IPS-11a (cell line): ENCODE results near the gene SMOC2.

ENCODE experiments used
- H3K4me3 ChIP-seq: one replicate; pipeline ENCODE4 v1.5.1; 2013; ENCODE audit warnings: low read depth, low read length, control low read depth

The SMOC2 gene

DNA sequence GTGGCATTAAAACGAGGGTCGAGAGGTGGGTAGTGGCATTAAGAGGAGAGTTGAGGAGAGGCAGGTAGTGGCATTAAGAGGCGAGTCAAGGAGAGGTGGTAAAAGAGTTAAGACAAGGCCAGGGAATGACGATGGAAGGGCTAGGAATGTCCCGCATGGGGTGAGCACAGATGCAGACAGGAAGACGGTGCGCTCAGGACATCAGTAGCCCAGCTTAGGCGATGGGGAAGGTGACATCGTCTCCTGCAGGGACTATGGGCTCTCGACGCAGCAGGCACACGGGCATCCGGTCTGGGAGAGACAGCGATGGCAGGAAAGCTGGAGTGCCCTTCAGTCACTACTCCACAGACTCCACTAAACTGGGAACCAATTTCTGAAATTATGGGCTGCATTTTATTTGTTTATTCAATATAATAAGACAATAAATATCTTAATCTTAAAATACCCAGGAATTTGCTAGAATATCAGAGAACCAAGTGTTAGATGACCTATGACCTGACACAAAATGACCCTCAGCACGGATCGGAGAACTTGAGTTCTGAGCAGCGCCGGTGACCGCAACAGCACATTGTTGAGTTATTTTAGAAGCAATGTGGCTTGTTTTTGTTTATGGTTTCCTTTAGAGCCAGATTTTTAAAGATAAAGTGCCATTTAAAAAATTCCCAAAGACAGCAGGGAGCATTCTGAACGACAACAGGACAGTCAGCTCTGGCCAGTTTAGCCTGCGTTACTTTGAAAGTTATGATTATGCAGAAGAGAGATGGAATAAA, 177.7 kb downstream of the SMOC2 start:
- no peak overlapping the region for H3K4me3 ChIP-seq

DNA sequence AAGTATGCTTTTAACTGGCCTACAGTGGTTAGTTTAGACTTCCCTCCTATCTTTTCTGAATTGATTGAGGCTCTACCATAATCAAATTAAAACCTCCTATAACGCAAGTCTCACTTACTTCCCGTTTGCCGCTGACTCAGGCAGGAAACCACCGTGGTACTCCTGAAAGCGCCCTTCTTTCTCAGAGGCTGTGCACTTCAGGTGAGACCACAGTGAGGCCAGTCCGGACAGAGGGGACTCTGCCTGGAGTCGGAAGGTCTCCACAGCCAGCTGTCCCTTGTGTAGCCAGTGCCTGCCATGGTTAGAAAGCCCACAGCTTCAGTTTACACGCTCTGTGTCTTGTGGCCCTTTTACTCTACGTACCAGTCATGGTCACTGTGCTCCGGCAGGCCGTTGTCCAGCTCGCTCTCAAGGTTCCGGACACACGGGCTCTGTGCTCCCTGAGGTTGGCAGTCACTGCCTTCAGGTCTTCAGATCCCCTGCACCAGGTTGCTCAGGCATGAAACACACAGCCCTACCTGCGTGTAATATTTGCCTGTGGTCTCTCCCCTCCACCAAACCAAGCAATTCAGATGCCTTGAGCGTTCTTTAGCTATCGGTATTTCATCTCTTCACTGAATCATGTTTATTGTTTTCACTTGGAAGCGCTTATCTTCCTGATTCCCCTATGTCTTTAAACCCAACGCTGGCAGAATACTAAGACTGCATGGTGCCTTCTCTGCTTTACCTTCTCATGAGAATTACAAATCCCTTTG, 178.8 kb downstream of the SMOC2 start:
- H3K4me3 ChIP-seq: no peak overlapping the region

DNA sequence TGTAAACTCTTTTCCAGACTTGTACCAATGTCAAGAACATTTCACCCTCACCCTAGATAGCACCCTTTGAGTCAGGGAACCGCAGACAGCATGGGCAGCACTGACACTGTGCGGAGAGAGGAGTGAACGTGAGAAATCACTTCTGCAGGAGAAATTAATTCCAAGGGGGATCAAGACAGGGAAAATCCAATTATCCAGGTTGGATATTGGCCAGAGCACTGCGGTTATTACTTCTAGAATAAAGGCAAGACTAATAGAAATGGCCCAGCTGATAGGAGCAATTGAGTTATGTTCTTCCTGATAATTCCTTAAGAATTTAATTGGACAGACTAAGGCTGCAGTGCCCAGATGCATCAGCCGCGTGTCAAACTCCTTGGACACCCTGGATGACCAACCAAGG, 179.6 kb downstream of the SMOC2 start:
- H3K4me3 ChIP-seq: no peak overlapping the region

DNA sequence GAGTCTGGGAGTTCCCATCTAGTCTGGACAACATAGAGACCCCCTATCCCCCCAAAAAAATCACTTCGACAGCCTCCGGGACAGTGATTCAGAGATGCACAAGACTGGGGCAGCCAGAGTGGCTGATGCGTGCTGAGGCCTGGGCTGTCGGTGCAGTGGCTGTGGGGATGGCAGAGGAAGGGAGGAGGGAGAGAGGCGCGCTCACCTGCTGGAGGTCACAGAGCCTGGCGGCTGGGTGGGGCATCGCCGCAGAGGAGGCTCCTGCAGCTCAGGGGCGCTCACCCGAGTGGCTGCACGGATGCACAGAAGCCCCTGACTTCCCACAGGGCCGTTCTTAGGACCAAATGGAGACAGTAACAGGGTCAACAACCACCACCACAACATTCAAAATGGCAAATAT, 182.8 kb downstream of the SMOC2 start:
- H3K4me3 ChIP-seq: no peak overlapping the region

DNA sequence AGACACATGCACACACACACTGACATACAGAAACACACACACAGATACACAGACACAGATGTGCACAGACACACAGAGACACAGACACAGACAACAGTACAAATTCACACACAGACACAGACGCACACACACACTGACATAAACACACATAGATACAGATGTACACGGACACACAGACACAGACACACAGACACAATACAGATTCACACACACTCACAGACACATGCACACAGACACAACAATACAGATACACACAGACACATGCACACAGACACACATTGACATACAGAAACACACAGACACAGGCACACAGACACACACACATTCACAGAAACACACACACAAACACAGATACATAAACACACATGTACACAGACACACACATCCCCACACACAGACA, 183.6 kb downstream of the SMOC2 start:
- no peak overlapping the region for H3K4me3 ChIP-seq

DNA sequence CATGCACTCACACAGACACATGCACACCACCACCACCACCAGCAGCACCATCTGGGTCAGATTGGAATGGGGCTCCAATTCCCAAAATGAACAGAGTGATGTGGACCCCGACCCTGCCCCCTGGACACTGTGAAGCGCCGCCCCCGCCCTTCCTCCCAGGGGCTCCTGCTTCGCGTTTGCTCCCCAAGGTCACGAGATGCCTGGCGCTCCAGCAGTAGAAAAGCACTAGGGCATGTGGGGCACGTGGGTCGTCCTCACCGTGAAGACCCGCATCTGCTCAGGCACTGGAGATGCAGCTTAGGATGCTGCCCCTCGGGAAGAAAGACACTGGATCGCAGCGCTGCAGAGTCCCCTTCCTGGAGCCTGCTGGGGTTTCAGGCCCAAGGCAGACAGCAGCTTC, 184.0 kb downstream of the SMOC2 start:
- H3K4me3 ChIP-seq: no peak overlapping the region

DNA sequence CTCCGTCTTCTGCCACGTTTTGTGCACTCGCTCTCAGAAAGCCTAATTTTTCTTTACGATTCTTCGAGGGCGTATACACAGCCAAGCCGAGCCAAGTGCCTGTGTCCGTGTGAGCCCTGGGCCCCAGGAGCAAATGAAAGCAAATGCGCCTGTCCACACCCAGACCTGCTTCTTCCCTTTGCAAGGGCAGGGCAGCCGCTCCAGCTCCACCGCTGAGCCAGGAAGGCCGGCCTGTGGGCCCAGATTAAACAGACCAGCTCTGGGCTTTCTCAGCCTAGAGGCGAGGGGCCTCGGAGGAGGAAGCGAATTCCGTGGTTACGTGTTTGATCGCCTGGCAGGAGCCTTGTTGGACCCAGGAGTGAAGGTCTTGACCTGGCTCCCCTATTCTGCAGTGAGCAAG, 184.6 kb downstream of the SMOC2 start:
- H3K4me3 ChIP-seq: no peak overlapping the region

DNA sequence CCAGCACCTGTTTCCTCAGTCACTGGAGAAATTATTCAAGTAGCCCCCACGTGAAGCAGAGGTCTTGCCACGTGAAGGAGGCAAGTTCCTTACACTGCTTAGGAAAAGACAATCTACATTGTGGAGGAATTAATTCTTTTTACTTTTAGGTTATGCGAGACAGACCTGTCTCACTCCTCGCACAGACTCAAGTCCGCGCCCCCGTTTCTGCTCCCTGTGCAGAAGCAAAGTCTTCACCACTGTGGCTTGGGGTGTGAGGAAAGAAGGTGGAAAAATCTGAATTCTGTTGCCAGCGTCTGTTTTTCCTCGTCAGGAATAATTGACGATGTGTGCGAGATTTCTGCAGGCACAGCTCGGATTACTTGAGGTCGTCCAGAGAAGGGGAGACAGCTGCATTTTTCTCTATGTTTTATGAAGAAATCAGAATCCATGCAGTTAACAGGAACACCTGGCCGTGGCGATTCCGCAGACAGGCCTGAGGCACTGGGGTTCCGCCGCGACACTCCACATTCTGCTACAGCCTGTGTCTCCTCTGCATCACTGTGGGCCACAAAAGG, 185.1 kb downstream of the SMOC2 start:
- no peak overlapping the region for H3K4me3 ChIP-seq

DNA sequence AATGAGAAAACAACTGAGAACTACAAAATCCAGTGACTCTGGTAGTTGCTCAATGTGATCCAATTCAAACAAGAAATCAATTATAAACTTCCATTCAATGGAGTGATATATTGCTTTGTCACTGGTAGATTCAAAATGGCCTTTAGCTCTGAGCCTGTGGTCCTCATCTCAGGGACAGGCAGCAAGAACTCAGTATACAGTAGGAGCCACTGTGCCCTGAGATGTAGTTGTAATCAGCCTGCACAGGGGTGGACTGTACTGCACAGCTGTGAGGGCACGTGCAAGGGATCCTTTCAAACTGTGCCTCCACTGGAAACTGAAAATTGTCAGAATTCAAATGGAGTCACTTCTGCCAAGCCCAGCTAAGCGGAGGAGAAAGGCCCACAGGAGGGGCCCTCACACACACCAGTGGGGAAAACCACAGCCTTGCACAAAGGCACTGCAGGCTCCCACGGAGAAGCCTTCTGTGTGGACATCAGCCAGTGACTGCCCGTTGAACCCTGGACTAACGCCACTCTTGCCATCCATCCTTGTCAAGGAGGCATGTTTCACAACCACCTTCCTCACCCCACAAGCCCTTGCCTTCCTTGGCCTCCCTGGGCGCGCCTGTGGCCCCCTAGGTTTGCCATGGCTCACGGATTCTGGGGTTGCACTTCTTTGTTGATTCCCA, 186.7 kb downstream of the SMOC2 start:
- H3K4me3 ChIP-seq: no peak overlapping the region

DNA sequence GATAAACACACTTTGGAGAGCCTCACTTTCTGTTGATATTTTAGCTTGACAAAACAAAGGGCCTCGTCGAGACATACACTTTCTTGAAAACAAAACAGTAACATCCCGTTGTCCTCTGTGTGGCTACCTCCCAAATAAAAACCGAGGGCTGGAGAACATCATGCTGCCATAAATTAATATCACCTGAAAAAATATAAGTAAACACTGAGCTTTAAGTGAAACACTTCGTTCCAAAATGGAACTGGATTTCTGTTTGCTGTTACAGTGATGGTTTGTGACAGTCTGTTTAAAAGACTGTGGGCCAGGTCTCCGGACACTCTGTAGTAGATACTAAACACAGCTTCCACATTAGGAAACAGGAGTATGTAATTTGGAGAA, 187.2 kb downstream of the SMOC2 start:
- H3K4me3 ChIP-seq: no peak overlapping the region

DNA sequence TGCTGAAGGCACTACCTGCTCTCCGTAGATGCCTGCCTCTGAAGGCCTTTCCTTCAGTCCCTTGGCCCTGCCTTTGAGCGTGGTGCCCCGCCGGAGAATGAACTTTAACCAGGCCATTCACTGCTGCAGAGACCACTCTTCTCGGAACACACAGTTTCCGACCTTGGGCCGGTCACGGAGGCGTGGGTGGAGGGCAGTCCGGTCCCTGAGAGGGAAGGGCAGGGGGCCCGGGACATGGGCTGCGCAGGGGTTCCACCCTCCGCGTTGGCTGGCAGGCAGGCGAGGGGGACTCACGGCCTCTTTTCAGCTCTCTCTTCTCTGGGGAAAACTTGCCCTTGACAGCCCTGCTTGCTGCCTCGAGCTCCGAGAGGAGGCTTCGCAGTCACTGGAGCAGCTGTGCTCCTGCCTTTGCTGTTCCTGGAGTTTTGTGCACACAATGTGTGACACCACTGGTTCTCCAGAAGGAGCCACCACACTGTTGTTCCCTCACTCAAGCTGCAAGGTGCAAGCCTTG, 187.8 kb downstream of the SMOC2 start:
- H3K4me3 ChIP-seq: no peak overlapping the region

DNA sequence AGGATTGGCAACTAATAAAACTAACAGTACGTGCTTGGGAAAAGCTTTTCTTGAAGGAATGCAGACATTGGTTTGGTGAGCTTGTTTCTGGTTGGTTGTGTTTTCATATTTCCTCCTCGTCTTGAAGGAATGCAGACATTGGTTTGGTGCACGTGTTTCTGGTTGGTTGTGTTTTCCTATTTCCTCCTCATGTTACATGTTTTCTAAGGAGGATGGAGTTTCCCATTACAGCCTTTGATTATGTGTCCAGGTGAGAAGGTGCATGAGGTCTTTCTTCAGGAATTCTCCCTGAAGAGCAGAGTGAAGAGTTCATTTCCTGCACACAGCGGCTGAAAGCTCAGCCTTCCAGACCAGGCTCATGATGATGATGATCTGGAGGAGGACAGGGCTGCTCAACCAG, 190.6 kb downstream of the SMOC2 start:
- H3K4me3 ChIP-seq: no peak overlapping the region

DNA sequence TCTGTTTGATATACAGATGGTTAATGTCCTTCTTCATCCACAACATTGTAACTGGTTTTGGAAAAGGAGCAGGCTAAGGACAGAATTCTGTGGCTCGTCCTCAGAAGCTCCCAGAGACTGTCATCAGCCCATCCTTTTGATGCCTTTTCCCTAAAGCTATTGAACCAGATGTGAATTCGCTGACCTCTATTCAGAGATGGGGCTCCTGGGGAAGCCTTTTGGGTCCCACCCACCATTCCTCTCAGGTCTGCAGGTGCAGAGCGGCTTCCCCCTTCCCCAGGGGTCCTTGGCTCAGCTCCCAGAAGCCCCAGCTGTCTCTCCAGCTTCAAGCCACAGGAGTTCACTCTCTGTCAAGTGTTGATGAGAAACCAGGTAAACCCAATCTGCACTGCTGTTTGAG, 191.7 kb downstream of the SMOC2 start:
- H3K4me3 ChIP-seq: no peak overlapping the region

DNA sequence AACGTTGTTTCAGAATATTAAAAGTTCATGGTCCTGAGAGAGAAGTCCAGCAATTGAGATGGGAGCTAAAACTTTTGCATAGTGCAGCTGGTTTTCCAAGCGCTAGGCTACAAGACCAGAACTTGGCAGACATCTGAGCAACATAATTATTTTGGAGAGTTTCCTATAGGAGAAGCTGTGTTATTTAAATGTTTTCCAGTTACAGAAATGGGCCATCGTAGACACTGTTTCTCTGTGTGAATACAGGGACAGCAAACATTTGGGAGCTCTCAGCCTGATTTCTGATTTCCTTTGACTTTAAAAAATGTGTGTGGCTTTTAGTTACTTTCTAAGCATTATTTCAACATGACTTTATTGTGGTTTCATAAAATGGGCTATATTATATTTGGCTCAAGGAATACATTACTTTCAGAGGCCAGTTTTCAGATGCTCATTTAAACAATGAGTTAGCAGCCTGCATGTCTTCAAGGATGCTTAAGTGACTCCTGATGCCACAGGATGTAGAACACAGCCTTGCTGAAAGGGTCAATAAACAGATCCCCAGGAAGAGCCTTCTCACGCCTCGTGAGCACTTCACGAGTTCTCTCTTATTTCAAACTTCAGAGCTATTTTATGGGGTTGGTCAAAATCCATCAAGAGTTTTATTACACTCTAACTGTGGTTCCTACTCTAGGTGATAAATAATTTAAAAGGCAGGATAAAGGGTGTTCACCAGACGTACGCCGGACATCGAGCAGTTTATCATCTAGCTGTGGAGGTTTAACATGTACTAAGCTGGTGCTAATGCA, 193.8 kb downstream of the SMOC2 start:
- H3K4me3 ChIP-seq: no peak overlapping the region

DNA sequence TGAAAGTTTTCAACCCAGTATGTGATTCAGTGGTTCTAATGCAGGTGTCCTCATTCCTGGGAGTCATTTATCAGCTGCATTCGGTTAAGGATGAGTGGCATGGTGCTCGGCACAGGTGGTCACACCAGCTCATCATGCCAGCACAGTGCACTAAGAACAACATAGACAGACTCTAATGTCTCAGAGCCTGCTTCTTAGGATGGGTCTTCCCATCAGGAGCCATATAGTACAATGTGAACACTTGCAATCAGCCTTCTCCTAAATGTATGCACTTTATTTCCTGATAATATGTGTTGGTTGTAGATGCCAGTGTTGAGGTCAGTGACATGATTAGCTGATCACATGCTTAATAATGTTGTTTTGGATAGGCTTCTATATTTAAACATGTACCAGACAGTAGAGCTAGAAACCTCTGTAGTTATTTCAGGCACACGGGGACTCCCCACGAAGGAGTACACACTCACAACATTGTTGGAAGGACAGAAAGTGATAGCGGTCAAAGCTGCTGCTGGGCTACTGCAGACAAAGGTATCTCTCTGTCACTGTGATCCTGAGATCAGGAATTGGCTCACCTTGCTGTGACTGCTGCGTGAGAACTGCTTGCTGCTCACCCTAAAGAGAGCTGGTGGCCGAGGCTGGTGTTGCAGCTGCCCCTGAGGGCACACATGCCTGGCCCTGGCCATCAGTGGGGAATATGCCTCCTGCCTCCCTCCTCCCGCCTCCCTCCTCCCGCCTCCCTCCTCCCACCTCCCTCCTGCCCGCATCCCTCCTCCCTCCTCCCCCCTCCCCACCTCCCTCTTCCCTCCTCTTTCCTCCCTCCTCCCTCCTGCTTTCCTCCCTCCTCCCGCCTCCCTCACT, 195.4 kb downstream of the SMOC2 start:
- no peak overlapping the region for H3K4me3 ChIP-seq

DNA sequence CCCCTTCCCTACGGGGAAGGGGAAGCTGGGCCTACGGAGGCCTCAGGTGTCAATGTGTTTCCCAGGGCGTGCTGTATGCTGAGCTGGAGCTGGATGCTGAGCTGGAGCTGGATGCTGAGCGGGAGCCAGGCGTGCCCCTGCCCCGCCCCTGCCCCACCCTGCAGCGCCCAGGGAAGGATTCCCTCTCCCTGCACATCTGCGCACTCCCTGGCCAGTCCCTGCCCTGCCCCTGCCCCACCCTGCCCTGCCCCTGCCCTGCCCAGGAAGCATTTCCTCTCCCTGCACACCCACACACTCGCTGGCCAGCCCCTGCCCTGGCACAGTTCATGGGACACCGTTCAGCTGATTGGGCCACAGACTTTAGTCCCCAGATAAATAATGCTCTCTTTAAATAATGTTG, 196.8 kb downstream of the SMOC2 start:
- H3K4me3 ChIP-seq: no peak overlapping the region

DNA sequence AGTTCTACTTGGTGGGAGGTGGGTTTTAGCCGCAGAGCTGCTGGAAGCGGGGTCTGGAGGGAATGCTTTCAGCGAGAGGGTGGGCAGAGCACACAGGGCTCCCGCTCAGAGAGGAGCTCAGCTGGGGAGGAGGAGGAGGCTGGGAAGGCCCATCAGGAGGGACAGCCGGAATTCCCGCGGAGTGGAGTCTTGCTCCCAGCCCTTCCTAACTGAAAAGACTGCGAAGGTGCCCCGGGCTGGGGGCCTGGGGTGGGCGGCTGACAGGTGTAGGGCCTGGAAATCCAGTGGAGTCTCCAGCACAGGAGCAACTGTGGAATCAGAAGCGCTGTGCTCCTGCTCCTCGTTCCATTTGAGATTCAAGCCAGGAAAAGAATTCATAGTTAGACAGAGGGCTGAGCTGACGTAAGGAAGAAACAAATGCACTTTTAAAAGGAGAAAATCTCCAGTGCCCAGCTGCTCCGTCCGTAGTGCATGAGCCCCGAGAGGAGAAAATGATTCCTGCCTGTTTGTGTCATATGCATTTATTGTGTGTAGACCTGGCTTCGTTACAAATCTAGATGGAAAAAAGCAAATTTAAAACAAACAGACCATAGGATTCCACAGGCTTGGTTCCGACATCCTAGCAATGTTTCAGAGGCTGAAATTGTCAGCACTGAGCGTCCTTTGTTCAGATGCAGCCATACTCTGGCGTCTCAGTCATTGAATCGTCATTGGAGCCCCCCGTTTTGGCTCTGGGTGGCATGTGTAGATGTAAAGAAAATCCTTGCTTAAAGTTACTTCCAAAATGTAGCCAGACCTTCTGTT, 197.7 kb downstream of the SMOC2 start:
- no peak overlapping the region for H3K4me3 ChIP-seq

DNA sequence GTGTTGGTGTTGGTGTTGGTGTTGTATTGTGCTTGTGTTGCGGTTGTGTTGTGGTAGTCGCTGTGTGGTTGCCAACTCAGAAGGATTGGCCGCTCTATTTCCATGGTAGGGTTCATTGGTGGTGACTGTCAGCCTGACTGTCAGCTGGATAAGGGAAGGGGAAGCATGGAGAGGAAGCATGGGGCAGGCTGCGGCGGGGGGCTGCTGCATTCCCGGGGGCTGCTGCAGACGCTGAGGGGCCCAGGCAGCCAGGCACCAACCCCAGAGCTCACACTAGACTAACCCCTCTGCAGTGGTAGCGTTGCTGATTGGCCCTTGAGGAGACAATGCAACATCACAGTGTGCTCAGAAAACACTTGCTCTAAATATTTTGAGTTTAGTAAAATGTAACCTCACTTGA, 199.2 kb downstream of the SMOC2 start:
- H3K4me3 ChIP-seq: no peak overlapping the region

DNA sequence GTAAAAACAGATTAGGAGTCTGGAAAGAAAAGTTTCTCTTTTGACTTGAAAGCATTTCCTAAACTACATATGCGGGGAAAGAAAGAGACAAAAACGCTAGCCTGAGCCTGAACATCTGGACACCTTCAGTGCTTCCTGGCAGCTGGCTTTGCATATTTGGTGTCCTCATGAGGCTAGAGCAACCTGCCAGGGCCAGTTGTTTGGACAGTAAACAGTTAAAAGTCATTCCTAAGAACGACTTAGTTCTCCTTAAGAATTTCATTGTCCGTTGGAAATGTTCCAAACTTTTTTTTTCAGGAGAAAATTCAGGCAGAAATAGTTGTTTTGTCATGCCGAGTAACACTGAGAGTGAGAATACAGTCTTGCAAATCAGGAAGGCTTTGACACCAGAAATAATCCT, 199.8 kb downstream of the SMOC2 start:
- H3K4me3 ChIP-seq: no peak overlapping the region
